Karpas-422 (cell line): ENCODE results near the gene NT5DC1. TPM values are rescaled to one million over a fixed set of nuclear protein-coding genes. Genes with fewer than 3 reads are reported as not detected.

Source experiments
- DNase-seq: peaks from one replicate; pipeline ENCODE4 v3.0.0-alpha.2; 2015
- H2AFZ ChIP-seq: fragments of 200-600 bp; sonication (generic); 2 replicates; pipeline ENCODE4 v1.6.1; 2014; ENCODE audit warnings: antibody characterized with exemption, low read length, mixed read lengths
- H3K27ac ChIP-seq: fragments of 200-600 bp; sonication (generic); 2 replicates; pipeline ENCODE4 v1.5.1; 2014; ENCODE audit warnings: mild to moderate bottlenecking, low read length, moderate library complexity
- H3K27me3 ChIP-seq: fragments of 200-600 bp; sonication (generic); 2 replicates; pipeline ENCODE4 v1.6.1; 2014; ENCODE audit warnings: low read length, mixed read lengths
- H3K36me3 ChIP-seq: fragments of 200-600 bp; sonication (generic); 2 replicates; pipeline ENCODE4 v1.6.1; 2014; ENCODE audit warnings: low read length, mixed read lengths; ENCODE audit not compliant: insufficient read depth
- H3K4me1 ChIP-seq: fragments of 200-600 bp; sonication (generic); 2 replicates; pipeline ENCODE4 v1.6.1; 2014; ENCODE audit warnings: mild to moderate bottlenecking, low read length, mixed read lengths
- H3K4me2 ChIP-seq: fragments of 200-600 bp; sonication (generic); 2 replicates; pipeline ENCODE4 v1.6.1; 2014; ENCODE audit warnings: low read length, low read depth, mild to moderate bottlenecking; ENCODE audit not compliant: poor library complexity, severe bottlenecking
- H3K4me3 ChIP-seq: fragments of 200-600 bp; sonication (generic); 2 replicates; pipeline ENCODE4 v1.5.1; 2014; ENCODE audit warnings: mild to moderate bottlenecking, antibody characterized with exemption, low read length, mixed read lengths
- H3K79me2 ChIP-seq: fragments of 200-600 bp; sonication (generic); 2 replicates; pipeline ENCODE4 v1.6.1; 2014; ENCODE audit warnings: mild to moderate bottlenecking, low read length, mixed read lengths
- H3K9ac ChIP-seq: fragments of 200-600 bp; sonication (generic); 2 replicates; pipeline ENCODE4 v1.6.0; 2014; ENCODE audit warnings: low read length
- H3K9me2 ChIP-seq: fragments of 200-600 bp; sonication (generic), shearing (Covaris generic); replicated peaks from 2 replicates; pipeline ENCODE4 v1.6.0; 2014; ENCODE audit warnings: mild to moderate bottlenecking, low read length, moderate library complexity; ENCODE audit not compliant: insufficient read depth
- H3K9me3 ChIP-seq: fragments of 300-700, 200-600 bp; sonication (generic); 2 replicates; pipeline ENCODE4 v1.6.1; 2014; ENCODE audit warnings: low read length, mixed read lengths
- H4K20me1 ChIP-seq: fragments of 200-600 bp; sonication (generic); 2 replicates; pipeline ENCODE4 v1.6.1; 2014; ENCODE audit warnings: mild to moderate bottlenecking, antibody characterized with exemption, low read length, low read depth; ENCODE audit not compliant: insufficient read depth
- total RNA-seq: library from RNA; depleted of rRNA; stranded (reverse); fragments of >200 nt; shearing (Covaris generic); gene quantifications from 2 replicates; pipeline ENCODE4 v1.2.3, GENCODE V29; 2014; ENCODE audit warnings: low replicate concordance; rRNA removed

Gene NT5DC1
- total RNA-seq, 1 experiment from 2014 or later: 3.0 TPM

GRCh38 chr6:116292553-116292952 lies 191.9 kb downstream of the NT5DC1 start:
- Histone ChIP-seq H3K9me3 (no peaks in the 10 kb centered on the region), H3K27ac (no peak overlapping the region), H3K4me3 (no peak overlapping the region), H3K4me1 (no peaks in the 10 kb centered on the region), H3K9me2 (no peaks in the 10 kb centered on the region), H4K20me1 (no peaks in the 10 kb centered on the region; the same call in 1 of the 2 replicates), H3K79me2 (no peaks in the 10 kb centered on the region), H3K4me2 (no peak overlapping the region), H3K36me3 (no peaks in the 10 kb centered on the region), H2AFZ (no peak overlapping the region), H3K9ac (no peak overlapping the region), H3K27me3 (no peaks in the 10 kb centered on the region)
- no peak for DNase-seq

GRCh38 chr6:116298273-116298672 lies 197.6 kb downstream of the NT5DC1 start:
- H3K9me2 ChIP-seq: no peaks in the 10 kb centered on the region
- no peak overlapping the region for H3K9ac ChIP-seq
- H3K4me1 ChIP-seq: peaks cover 5% of the 10 kb centered on the region; the same call in 1 of the 2 replicates
- peaks cover 5% of the 10 kb centered on the region; the same call in 1 of the 2 replicates for H3K9me3 ChIP-seq
- no peak overlapping the region for H3K4me2 ChIP-seq
- no peak overlapping the region for H3K27ac ChIP-seq
- H3K36me3 ChIP-seq: no peaks in the 10 kb centered on the region
- H3K79me2 ChIP-seq: no peaks in the 10 kb centered on the region
- H3K27me3 ChIP-seq: 0 out of 2 replicates have a peak, but pooled peaks cover 6% of the 10 kb centered on the region
- H4K20me1 ChIP-seq: no peaks in the 10 kb centered on the region; the same call in 1 of the 2 replicates
- H3K4me3 ChIP-seq: no peak overlapping the region
- H2AFZ ChIP-seq: no peak overlapping the region
- DNase-seq: no peak

- peaks cover 5% of the 10 kb centered on the region; the same call in 1 of the 2 replicates for H3K9me3 ChIP-seq
- H4K20me1 ChIP-seq: no peaks in the 10 kb centered on the region; the same call in 1 of the 2 replicates
- no peak overlapping the region for H3K9ac ChIP-seq
- no peak overlapping the region for H2AFZ ChIP-seq
- no peaks in the 10 kb centered on the region for H3K9me2 ChIP-seq
- no peaks in the 10 kb centered on the region for H3K36me3 ChIP-seq
- no peak for DNase-seq
- H3K79me2 ChIP-seq: no peaks in the 10 kb centered on the region
- H3K4me3 ChIP-seq: no peak overlapping the region
- no peak overlapping the region for H3K27ac ChIP-seq
- H3K27me3 ChIP-seq: 0 out of 2 replicates have a peak, but pooled peaks cover 6% of the 10 kb centered on the region
- peaks cover 5% of the 10 kb centered on the region; the same call in 1 of the 2 replicates for H3K4me1 ChIP-seq
- H3K4me2 ChIP-seq: no peak overlapping the region
Measured at GRCh38 chr6:116298973-116299372, 198.3 kb downstream of the NT5DC1 start.

Other genes starting within 250 kb of the NT5DC1 start
- not detected in 2 replicates for gene FRK, start 40.0 kb upstream of the NT5DC1 start, total RNA-seq
- not detected in 2 replicates for gene COL10A1, start 25.3 kb downstream of the NT5DC1 start, total RNA-seq
- gene TSPYL4, start 153.2 kb downstream of the NT5DC1 start, total RNA-seq: 19.8 and 24.9 TPM in 2 replicates
- gene TSPYL1, start 179.1 kb downstream of the NT5DC1 start, total RNA-seq: 38.8 and 46.0 TPM in 2 replicates